GM11168 (cell line): ENCODE measurements around the gene TRIM26.
"Not testable (repeated sequence)": the region's sequence is repeated elsewhere in the genome, so short reads cannot be mapped to it uniquely, and the experiment has no call there.

Experiments used
- in situ Hi-C: fragments of 300-500 bp; cut with MboI; formaldehyde crosslinking; loops from one replicate; pipeline ENCODE4 v1.12.0; 2022; ENCODE audit warnings: low sequenced_read_pairs; ENCODE audit not compliant: unreplicated experiment

Gene TRIM26

GRCh38 chr6:30156774-30157173, 56.4 kb downstream of the TRIM26 start:
- in situ Hi-C loops: no loop called here

- in situ Hi-C loops: no loop called here
Observed at GRCh38 chr6:30156262-30156599, 57.0 kb downstream of the TRIM26 start.

GRCh38 chr6:30155520-30156261, 57.5 kb downstream of the TRIM26 start:
- in situ Hi-C loops: no loop called here

GRCh38 chr6:30154709-30155519, 58.3 kb downstream of the TRIM26 start:
- in situ Hi-C loops: no loop called here

GRCh38 chr6:30154061-30154460, 59.1 kb downstream of the TRIM26 start:
- in situ Hi-C loops: no loop called here

GRCh38 chr6:30152910-30153610, 60.1 kb downstream of the TRIM26 start:
- in situ Hi-C loops: no loop called here

GRCh38 chr6:30152016-30152673, 61.1 kb downstream of the TRIM26 start:
- in situ Hi-C loops: no loop called here

GRCh38 chr6:30151580-30151979, 61.6 kb downstream of the TRIM26 start:
- in situ Hi-C loops: no loop called here

- in situ Hi-C loops: no loop called here
Observed at GRCh38 chr6:30150671-30151395, 62.4 kb downstream of the TRIM26 start.

- in situ Hi-C loops: no loop called here
Observed at GRCh38 chr6:30149858-30150550, 63.2 kb downstream of the TRIM26 start.

- in situ Hi-C loops: no loop called here
Observed at GRCh38 chr6:30149234-30149633, 64.0 kb downstream of the TRIM26 start.

GRCh38 chr6:30147096-30147495, 66.1 kb downstream of the TRIM26 start:
- in situ Hi-C loops: no loop called here

- in situ Hi-C loops: no loop called here
Observed at GRCh38 chr6:30145818-30146217, 67.4 kb downstream of the TRIM26 start.

GRCh38 chr6:30144811-30145210, 68.4 kb downstream of the TRIM26 start:
- in situ Hi-C loops: no loop called here

- in situ Hi-C loops: no loop called here
Observed at GRCh38 chr6:30143780-30144179, 69.4 kb downstream of the TRIM26 start.

- in situ Hi-C loops: no loop called here
Observed at GRCh38 chr6:30142665-30143064, 70.5 kb downstream of the TRIM26 start.

GRCh38 chr6:30140240-30140639, 73.0 kb downstream of the TRIM26 start:
- in situ Hi-C loops: not testable (repeated sequence)

GRCh38 chr6:30136570-30137286, 76.5 kb downstream of the TRIM26 start:
- in situ Hi-C loops: no loop called here

GRCh38 chr6:30135757-30136156, 77.4 kb downstream of the TRIM26 start, which contains the start of gene TRIM40:
Gene TRIM40 (plus strand): TSS chr6:30136140. CDS start chr6:30137037, 897 bp downstream.
- in situ Hi-C loops: no loop called here
